CMK (cell line): ENCODE results near the gene CSNK2B.

Experiments
- DNase-seq: peaks from one replicate; pipeline ENCODE4 v3.0.0-alpha.2; 2010; ENCODE audit warnings: low read depth

The CSNK2B gene

DNA sequence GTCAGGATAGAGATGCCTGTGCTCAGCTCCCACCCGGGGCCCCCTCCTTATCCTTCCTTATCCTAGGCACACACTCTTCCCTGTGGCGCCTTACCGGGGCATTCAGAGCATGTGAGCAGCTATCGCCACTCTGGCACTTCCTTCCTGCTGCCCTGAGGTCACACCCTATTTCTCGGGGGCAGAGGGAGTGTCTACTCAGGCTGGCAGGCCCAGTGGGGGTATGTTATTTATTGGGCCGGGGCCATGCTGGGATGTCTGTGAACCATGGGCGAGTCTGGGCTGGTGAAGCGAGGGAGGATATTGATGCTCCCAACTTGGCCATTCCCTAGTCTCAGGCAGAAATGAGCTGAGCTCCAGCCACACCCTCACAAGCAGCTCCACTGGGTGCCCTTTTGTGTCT is 45.4 kb downstream of the CSNK2B start:
- DNase-seq: peak; percentile 97

DNA sequence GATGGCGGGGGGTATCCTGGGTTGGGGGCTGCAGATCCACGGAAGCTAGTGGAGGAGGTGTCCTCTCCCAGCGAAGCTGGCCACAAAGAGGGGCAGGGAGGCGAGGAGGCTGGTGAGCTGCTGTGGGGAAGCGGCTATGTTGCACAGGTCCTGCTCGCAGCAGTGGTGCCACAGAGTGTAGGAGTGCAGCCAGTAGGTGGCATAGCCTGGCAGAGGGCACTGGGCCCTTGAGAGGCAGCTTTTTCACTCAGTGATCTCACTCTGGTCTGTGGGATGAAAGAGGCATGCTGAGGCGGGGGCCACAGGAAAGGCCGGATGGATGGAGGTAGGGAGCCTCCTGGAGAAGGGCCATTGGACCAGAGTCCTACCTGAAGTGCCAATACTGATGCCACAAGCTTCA is 46.4 kb downstream of the CSNK2B start:
- DNase-seq: no peak

DNA sequence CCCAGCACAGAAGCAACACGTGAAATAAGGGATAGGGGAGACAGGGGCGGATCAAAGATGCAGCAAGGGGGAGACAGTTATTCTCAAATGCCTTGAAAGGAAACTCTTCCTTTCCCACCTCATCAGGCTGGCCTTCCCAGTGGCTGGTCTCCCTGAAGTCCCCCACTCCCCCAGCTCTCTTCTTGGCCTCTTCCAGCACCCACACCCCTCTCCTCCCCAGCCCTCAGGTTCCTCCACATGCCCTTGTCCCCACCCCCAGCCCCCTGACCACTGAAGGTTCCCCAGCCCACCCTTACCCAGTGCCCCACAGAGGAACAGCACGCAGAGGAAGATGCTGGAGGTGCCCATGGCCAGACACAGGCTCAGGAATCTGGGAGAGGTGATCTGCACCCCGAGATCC is 47.6 kb downstream of the CSNK2B start:
- no peak for DNase-seq

DNA sequence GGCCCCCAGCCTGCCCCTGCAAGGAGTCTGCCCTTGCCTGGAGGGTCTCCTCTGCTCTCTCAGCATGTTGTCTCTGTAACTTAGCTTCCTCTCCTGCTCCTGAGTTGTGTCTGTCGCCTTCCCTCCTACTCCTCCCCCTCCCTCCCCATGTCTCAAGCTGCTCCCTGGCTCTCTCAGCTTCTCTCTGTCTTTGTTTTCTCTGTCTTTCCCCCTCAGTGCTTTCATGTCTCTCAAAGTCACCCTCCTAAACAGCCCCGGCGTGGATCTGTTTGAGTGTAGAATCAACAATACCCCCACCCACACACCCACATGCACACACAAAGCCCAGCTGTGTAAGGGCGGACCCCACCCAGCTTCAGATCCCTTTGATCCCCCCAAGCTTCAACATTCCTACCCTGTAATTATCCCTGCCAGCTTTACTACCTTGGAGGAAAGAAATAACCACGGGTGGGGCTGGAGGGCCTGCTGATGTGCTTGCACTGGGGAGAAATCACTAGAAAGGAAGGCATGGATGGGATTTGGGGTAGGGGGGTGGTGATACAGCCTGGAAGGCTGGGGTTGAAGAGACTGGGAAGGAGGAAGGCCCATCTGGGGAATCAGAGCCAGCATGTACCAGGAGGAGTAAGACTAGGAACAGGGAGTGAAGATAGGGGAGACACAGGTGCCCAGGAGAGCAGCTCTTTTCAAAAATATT is 48.3 kb downstream of the CSNK2B start:
- no peak for DNase-seq

DNA sequence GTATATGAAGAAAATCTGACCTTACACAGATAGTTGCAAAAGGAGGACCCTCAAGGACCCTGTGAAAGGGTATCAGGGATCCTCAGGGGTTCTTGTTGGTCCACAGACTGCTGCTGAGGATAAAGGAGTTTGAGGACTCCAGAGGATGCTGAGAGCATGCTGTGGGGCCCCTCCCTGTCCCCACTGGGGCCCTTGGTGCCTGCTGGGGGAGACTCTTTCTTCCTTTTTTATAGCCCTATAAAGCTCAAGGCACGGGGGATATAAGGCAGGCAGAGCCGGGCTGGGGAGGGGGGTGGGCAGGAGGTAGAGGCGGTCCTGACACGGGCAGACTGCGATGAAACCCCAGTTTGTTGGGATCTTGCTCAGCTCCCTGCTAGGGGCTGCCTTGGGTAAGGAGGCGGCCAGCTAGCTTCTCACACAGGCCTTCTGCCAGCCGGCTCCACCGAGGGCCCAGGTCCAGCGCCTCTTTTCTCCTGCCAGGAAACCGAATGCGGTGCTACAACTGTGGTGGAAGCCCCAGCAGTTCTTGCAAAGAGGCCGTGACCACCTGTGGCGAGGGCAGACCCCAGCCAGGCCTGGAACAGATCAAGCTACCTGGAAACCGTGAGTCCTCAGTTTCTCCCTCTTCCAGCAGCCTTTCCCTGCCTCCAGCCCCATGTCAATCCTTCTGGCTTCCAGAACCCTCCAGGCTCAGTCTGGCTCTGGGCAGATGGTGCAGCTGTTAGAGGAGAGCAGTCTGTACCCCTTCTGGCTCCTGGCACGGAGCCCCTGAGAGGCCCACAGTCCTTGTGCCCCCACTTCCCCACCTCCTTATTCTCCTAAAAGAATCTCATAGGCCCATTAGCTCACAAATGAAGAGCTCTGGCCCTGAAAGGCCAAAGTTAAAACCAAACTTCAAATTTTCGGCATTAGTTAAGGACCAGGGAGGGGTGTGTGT is 49.4 kb downstream of the CSNK2B start, which contains the start of gene LY6G6D:
TSS of gene LY6G6D (plus strand) at position 327 of the 937 bp plus-strand sequence. CDS start at position 335, 8 bp downstream.
- DNase-seq: no peak

DNA sequence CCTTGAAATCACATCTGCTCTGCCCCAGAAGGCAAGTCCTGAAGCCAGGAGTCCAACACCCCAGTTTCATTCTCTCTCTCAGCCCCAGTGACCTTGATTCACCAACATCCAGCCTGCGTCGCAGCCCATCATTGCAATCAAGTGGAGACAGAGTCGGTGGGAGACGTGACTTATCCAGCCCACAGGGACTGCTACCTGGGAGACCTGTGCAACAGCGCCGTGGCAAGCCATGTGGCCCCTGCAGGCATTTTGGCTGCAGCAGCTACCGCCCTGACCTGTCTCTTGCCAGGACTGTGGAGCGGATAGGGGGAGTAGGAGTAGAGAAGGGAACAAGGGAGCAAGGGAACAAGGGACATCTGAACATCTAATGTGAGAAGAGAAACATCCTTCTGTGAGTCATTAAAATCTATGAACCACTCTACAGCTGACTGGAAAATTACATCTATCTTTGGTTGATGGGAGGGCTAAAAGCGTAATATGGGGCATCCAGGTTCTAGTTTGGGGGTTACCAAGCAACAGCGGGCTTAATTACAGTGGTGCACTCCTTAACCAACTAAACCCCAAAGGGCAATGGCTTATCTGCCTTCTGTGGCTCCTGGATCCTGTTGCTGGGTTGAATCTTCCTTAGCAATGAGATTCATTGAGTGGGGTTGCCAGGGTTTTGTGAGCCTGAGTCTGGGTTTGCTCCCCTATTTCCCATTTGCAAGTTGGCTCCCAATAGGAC is 51.8 kb downstream of the CSNK2B start:
- DNase-seq: no peak

DNA sequence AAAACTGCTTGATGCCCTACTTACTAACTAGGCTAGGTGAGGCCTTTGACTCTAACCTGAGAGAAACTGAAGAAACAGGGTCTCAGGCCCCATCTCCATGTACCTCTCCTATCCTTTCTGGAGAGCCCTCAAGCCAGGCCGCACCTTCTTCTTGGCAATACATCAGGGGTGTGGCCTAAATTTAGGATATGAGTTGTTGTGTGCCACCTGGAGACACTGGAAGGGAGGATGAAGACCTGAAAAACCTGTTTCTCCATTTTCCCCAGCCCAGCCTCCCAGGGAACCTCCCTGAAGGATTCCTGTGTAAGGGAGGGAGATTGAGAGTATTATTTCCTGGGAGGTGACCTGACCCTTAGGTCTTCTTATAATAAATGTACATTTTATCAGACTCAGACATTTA is 52.4 kb downstream of the CSNK2B start:
- DNase-seq: no peak

DNA sequence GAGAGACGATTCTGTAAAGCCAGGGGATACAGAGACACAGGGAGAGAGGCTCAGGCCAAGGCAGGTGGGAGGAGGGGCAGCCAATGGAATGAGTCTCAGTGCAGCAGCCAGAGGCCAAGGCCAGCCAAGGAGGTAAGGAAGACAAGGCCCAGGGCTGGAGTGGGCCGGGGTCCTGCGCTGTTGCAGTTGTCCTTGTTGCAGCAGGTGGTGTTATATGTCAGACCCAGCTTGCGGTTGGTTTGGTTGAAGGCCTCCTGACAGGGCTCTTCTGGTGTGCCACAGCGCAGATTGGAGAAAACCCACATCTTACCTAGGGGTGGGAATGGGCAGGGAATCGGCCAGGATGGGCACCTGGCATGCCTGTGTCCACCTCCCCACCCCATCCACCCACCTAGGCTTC is 53.1 kb downstream of the CSNK2B start:
- DNase-seq: no peak
